Erythroblast (primary cell): ENCODE data around the gene ELP2.
"Not testable (repeated sequence)": the region's sequence is repeated elsewhere in the genome, so short reads cannot be mapped to it uniquely, and the experiment has no call there.

Experiments used
- DNase-seq, 2 experiments: peaks; one replicate each; lab custom pipeline; 2025; lab: John Stamatoyannopoulos, UW
- GATA1 ChIP-seq: IDR thresholded peaks from 2 replicates; pipeline ENCODE4 v1.6.1; 2011; ENCODE audit warnings: low read depth, mild to moderate bottlenecking, control low read depth, low read length, moderate library complexity
- POLR2A ChIP-seq: IDR thresholded peaks from 2 replicates; pipeline ENCODE4 v1.6.1; 2011; ENCODE audit warnings: mild to moderate bottlenecking, low read length

The ELP2 gene

DNA sequence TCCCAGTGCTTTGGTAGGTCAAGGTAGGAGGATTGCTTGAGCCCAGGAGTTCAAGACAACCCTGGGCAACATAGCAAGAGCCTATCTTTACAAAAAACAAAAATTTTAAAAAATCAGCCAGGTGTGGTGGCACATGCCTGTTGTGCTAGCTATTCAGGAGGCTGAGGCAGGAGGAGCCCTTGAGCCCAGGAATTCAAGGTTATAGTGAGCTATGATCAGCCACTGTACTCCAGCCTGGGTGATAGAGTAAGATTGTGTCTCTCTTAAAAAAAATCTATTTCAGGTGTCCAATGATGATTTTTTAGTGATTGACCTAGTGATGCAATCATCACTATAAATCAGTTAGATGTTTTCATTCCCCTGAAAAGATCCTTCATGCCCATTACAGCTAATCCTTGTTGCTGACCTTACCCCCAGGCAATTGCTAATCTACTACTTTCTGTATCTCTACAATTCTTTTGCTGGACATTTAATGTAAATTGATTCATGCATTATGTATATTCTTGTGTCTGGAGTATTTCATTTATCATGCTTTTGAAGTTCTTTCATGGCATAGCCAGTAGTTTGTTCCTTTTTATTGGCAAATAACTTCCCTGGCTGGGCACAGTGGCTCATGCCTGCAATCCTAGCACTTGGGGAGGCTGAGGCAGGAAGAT is 67.9 kb downstream of the ELP2 start:
- no peak for DNase-seq
- TF ChIP-seq POLR2A (no peak), GATA1 (no peak)

DNA sequence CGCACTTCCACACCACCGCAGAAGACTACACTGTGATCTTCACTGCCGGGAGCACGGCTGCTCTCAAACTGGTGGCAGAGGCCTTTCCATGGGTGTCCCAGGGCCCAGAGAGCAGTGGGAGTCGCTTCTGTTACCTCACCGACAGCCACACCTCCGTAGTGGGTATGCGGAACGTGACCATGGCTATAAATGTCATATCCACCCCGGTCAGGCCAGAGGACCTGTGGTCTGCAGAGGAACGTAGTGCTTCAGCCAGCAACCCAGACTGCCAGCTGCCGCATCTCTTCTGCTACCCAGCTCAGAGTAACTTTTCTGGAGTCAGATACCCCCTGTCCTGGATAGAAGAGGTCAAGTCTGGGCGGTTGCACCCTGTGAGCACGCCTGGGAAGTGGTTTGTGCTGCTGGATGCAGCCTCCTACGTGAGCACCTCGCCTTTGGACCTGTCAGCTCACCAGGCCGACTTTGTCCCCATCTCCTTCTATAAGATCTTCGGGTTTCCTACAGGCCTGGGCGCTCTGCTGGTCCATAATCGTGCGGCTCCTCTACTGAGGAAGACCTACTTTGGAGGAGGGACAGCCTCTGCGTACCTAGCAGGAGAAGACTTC is 70.1 kb downstream of the ELP2 start:
- TF ChIP-seq POLR2A (no peak), GATA1 (no peak)
- DNase-seq: no peak

- peak; percentile 87 to 96 for DNase-seq
- TF ChIP-seq GATA1 (peak; percentile 11), POLR2A (no peak)
Measured at GRCh38 chr18:36200354-36200771, 70.7 kb downstream of the ELP2 start.

DNA sequence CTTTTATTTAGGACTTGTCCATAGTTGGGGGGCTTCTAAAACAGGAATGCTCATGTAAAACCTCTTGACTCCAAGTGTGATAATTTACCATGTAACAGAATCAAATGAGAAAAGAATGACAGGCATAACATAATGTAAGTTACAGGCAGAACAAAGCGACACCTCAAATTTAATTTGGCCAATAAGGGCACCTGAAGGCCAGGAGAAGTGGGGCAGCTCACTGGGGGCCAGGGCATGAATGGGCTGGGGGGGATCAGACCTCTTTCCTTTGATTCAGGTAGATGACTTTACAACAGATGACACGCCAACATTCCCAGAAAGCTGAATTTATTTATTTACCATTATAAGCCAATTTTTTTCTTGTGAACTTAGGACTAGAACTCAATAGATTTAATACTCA is 72.1 kb downstream of the ELP2 start:
- no peak for DNase-seq
- TF ChIP-seq GATA1 (no peak), POLR2A (no peak)

- TF ChIP-seq GATA1 (no peak), POLR2A (no peak)
Measured at GRCh38 chr18:36203360-36203895, 73.7 kb downstream of the ELP2 start.

DNA sequence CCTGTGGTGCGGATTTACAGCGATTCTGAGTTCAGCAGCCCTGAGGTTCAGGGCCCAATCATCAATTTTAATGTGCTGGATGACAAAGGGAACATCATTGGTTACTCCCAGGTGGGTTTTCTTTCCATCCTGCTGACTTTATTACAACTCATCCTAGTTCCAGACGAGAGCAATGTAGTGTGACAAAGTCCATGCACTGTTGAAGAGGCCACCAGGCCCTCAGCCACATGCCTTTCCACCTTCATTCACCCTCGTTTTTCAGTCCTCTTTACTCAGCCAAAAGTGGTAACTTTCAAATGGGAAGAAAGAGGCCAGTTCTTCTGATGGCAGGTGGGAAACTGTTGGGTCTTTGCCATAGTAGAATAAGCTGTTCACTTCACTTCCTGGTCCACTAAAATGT is 75.5 kb downstream of the ELP2 start:
- TF ChIP-seq POLR2A (no peak), GATA1 (no peak)
- DNase-seq: no peak

More at GRCh38 chr18:36203360-36203895, 73.7 kb downstream of the ELP2 start:
- DNase-seq: no peak

DNA sequence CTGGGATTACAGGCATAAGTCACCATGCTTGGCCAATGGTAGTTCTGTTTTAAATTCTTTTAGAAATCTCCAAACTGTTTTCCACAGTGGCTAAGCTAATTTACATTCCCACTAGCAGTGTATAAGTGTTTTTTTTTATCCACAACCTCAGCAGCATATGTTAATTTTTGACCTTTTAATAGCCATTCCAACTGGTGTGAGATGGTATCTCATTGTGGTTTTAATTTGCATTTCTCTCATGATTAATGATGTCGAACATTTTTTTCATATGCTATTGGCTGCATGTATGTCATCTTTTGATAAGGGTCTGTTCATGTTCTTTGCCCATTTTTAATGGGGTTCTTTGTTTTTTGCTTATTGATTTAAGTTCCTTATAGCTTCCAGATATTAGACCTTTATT is 77.6 kb downstream of the ELP2 start:
- no peak for TF ChIP-seq GATA1
- no peak for TF ChIP-seq POLR2A
- DNase-seq: no peak

DNA sequence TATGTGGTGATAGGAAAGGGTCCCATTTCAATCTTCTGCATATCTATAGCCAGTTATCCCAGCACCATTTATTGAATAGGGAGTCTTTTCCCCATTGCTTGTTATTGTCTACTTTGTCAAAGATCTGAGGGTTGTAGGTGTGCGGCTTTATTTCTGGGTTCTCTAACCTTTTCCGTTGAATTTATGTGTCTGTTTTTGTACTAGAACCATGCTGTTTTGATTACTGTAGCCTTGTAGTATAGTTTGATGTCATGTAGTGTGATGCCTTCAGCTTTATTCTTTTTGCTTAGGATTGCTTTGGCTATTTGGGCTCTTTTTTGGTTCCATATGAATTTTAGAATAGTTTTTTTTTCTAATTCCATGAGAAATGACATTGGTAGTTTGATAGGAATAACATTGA is 78.3 kb downstream of the ELP2 start:
- DNase-seq: not testable (repeated sequence)

GRCh38 chr18:36211612-36212065 is 81.9 kb downstream of the ELP2 start:
- DNase-seq: no peak
- TF ChIP-seq POLR2A (no peak), GATA1 (no peak)

DNA sequence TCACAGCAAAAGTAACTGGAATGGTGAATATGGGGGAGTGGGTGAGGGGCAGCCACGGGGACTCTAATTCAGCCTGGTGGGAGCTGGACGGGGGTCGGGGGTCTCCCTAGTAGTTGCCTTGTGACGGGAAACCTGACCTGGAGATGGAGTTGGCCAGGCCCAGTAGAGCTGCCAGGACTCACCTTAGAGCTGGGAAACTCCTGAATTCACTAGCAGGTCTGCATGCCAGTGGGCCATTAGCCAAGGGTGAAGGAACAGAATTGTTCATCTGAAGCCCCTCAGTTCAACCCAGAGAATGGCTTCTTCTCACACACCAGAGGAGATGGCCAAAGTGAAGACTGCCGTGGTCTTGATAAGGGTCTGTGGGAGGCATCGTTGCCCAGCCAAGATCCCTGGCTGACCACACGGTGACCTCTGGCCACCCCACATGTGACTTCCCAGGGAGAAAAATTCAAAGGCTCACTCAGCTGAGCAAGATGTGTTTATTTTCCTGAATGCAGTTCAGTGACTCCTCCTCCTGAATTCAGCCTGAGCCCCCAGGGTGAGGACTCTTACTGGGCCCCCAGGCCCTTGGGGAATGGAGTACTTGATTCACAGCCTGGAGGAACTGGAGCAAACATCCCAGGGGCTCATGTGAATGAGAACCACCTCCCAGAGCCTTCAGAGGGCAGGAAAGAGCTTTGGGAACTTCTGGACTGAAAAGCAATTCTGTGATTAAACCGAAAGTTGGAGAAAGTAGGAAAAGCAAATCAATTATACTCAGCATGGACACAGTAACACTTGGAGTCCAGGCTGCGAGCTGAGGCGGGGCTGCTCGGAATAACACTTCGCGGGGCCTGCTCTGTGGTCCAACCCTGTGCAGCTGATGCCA is 82.8 kb downstream of the ELP2 start:
- DNase-seq: no peak
- TF ChIP-seq POLR2A (no peak), GATA1 (no peak)

DNA sequence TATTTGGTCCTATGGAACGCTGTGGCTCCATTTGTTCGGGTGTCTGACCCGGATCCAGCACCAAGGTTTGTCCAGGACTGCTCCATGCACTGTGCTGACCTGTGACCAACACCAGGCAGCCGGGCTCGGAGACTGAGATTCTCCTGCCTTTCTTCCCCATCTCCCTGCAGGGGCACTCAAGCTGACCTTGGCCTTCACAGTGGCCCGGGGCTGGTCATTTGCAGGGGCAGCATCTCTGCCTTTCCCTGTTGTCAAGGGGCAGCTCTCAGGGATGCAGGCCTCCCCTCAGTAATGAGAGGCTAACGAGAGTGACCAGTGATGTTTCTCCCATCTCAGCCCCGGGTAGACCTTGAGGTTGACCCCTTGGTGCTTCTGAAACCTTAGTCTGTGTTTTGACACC is 85.1 kb downstream of the ELP2 start:
- DNase-seq: no peak

GRCh38 chr18:36215577-36215976 is 85.9 kb downstream of the ELP2 start:
- no peak for DNase-seq
- no peak for TF ChIP-seq POLR2A
- TF ChIP-seq GATA1: no peak

More for the DNA sequence above, 85.1 kb downstream of the ELP2 start:
- TF ChIP-seq POLR2A (no peak), GATA1 (no peak)

DNA sequence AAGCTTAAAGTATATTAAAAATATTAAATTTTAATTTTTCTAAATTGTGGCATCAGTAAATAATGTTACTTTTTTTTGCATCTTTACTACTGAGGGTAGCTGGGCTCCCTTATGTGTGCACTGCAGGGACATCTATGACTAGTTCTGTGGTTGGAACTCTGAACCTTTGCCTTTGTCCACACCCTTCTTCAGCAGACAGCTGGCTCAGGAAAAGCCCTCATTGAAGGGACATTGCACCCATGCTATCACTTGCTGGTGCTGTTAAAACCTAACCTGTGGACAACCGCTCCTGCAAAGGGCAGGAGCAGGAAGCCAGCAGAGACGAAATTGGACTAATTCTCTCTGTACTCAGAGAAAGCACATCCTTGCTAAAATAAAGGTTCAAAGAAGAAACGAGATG is 87.6 kb downstream of the ELP2 start:
- DNase-seq: no peak
- no peak for TF ChIP-seq GATA1
- TF ChIP-seq POLR2A: no peak

DNA sequence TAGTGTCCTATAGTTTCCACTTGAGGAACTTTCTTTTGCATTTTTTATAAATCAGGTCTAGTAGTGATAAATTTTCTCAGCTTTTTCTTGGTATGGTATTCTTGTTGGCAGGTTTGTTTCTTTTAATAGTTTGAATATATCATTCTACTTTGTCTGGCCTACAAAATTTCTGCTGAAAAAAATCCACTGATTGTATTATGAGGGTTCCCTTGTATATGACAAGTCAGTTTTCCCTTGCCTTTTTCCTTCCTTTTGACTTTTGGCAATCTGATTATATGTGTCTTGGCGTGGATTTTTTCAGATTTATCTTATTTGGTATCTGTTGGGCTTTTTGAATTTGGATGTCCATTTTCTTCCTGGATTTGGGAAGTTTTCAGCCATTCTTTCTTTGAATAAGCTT is 99.5 kb downstream of the ELP2 start:
- no peak for TF ChIP-seq POLR2A
- TF ChIP-seq GATA1: no peak
- DNase-seq: no peak
